ENCODE measurements around the gene NELL1.

The NELL1 gene

DNA sequence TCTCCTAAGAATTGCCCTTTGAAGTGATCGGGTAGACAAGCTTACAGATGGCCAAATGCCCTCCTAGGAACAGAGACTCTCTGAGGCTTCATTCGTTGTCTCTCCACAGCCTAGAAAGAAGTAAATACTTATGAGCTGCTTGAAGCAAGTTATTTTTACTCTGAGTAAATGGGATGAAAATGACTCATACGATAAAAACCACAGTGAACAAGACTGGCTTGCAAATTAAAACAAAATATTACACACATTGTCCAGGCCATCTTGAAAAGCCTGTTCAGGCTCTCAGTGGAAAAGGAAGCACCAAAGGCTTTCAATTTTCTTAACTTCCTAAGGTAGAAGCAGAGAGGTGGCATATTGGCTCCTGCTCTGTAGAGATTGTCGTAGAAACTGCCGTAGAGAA, 294.2 kb downstream of the NELL1 start:
- TF ChIP-seq, protein P1, sequence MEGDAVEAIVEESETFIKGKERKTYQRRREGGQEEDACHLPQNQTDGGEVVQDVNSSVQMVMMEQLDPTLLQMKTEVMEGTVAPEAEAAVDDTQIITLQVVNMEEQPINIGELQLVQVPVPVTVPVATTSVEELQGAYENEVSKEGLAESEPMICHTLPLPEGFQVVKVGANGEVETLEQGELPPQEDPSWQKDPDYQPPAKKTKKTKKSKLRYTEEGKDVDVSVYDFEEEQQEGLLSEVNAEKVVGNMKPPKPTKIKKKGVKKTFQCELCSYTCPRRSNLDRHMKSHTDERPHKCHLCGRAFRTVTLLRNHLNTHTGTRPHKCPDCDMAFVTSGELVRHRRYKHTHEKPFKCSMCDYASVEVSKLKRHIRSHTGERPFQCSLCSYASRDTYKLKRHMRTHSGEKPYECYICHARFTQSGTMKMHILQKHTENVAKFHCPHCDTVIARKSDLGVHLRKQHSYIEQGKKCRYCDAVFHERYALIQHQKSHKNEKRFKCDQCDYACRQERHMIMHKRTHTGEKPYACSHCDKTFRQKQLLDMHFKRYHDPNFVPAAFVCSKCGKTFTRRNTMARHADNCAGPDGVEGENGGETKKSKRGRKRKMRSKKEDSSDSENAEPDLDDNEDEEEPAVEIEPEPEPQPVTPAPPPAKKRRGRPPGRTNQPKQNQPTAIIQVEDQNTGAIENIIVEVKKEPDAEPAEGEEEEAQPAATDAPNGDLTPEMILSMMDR (IDR thresholded peaks at IDR 0.05; ENCODE audit: insufficient read depth, low read depth, low read length, missing control alignments): no peak
- H3K4me3 ChIP-seq (ENCODE audit: low read depth, low read length): no peak overlapping the region
- DNase-seq (ENCODE audit: low read depth): no peak

DNA sequence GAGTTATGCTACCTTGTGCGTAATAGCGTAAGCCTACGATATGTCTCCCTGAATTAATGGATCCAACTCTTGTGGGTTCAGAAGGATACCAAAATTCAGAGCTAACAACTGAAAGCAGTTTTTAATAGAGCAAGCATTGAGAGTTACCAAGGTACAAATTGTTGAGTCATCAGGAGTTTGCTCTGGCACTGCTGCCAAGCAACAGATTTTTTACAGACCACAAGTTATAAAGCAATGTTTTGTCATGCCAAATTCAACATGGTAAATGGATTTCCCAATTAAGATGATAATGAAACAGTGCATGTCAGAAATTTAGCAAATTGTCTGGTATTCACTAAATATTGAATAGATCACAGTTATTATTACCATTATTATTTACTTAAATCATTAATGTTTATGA, 295.6 kb downstream of the NELL1 start:
- TF ChIP-seq, protein P1 (IDR thresholded peaks at IDR 0.05; ENCODE audit: insufficient read depth, low read depth, low read length, missing control alignments): no peak
- no peak for DNase-seq (ENCODE audit: low read depth)
- no peak overlapping the region for H3K4me3 ChIP-seq (ENCODE audit: low read depth, low read length)

DNA sequence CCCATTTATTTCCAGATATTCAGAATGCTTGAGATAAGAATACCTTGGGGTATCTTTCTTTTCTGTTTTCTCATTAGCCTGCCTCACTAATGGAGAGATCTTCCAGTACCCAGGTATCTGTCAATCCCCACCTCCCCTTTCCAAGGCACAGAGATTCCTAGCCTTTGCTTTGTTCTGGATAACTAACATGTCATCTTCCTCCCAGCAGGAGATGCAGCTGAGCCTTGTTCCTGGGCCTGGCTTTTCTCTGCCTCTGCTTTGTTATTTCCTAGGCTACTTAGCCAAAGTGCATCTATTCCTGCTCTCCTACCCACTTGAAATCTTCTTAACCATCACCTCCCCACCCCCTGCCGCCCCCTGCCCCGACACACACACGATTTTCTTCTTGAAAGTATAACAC, 297.1 kb downstream of the NELL1 start:
- TF ChIP-seq, protein P1 (IDR thresholded peaks at IDR 0.05; ENCODE audit: insufficient read depth, low read depth, low read length, missing control alignments): no peak
- no peak for DNase-seq (ENCODE audit: low read depth)
- no peak overlapping the region for H3K4me3 ChIP-seq (ENCODE audit: low read depth, low read length)

DNA sequence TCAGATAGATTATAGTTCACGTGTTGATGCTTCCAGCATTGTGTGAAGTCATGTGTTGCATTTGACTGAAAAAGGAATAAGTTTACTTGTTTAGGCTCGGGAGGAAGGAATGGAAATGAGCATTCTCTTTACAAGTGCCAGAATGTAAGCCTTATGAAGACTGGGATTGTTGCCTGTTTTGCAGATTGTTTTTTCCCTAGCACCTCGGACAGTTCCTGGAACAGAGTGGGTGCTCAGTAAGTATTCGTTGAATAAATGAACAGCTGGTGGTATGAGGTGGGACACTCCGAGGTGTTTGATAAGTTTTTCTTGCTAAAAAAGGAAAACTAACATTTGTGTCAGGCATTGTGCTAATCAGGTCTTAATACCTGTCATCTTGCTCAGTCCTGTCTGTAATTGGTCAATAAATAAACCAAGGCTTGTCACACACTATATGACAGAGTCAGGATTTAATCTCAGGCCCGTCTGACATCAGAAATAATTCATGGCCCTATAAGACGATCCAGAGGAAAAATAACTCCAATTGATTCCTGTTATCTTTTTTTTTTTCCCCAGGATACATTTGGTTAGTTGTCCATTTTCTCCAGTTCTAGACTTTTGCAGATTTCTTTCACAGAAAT, 304.7 kb downstream of the NELL1 start:
- TF ChIP-seq, protein P1 (IDR thresholded peaks at IDR 0.05; ENCODE audit: insufficient read depth, low read depth, low read length, missing control alignments): no peak
- H3K4me3 ChIP-seq (ENCODE audit: low read depth, low read length): no peak overlapping the region
- no peak for DNase-seq (ENCODE audit: low read depth)

DNA sequence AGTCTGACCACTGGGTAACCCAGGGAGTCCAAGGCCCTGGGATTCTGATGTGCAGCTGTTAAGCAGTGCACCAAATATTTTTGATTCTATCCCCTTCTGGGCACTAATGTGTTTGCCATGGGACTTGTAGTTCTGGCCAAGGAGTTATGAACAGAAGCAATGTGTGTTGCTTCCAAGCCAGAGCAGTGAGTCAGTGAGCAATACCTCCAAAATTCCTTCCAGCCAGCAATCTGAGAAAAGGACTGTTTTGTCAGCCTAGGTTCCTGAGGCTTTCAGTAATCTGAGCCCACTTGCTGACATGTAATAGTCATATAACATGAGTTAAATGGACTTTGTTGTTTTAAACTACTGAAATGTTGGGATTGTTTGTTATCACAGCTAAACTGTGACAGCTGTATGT, 311.4 kb downstream of the NELL1 start:
- H3K4me3 ChIP-seq (ENCODE audit: low read depth, low read length): no peak overlapping the region
- DNase-seq (ENCODE audit: low read depth): no peak
- TF ChIP-seq, protein P1 (IDR thresholded peaks at IDR 0.05; ENCODE audit: insufficient read depth, low read depth, low read length, missing control alignments): no peak

DNA sequence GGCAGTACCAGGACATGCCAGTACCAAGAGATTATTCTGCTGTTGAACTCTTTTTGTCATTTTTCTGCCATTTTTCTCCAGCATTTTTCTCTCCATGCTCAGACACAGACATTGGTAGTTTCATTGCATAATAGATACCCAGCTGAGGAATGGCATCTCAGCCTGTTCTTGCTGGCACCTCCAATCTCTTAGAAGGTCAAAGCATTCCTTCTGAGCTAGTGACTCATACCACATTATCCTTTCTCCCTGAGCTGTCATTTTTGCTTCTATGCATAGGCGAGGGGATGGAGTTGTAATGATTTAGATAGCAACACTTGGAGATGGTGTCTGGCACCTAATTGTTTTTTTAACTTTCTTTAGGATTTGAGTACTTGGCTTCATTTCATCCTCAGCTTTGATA, 321.1 kb downstream of the NELL1 start:
- DNase-seq (ENCODE audit: low read depth): no peak
- TF ChIP-seq, protein P1 (IDR thresholded peaks at IDR 0.05; ENCODE audit: insufficient read depth, low read depth, low read length, missing control alignments): no peak
- H3K4me3 ChIP-seq (ENCODE audit: low read depth, low read length): no peak overlapping the region

DNA sequence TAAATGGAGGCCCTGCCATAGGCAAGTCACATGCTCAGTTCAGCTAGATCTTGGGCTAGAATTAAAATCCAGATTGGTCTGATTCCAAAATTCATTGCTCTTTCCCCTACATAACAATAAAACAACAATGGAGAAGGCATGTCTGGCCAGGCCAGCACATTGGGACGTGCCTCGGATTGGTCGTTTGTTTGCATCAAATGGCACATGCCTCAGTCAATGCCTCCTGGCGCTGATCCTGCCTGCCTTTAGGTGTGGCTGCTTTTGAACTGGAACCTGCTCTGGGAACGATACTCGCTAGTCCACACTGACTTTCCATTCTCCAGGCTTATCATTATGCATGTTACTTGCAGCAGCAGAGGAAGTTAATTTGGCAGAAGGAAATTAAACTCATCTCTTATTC, 322.1 kb downstream of the NELL1 start:
- TF ChIP-seq, protein P1 (IDR thresholded peaks at IDR 0.05; ENCODE audit: insufficient read depth, low read depth, low read length, missing control alignments): no peak
- no peak for DNase-seq (ENCODE audit: low read depth)
- no peak overlapping the region for H3K4me3 ChIP-seq (ENCODE audit: low read depth, low read length)

All from GM12865 (cell line).